ENCODE data around the gene TTC39C.
"Not testable (repeated sequence)": the region's sequence is repeated elsewhere in the genome, so short reads cannot be mapped to it uniquely, and the experiment has no call there.

TTC39C gene

GRCh38 chr18:24138789-24139616, 124.4 kb downstream of the TTC39C start, which contains the start of gene CABYR:
Gene CABYR, plus strand, starts transcription at chr18:24139062. Its CDS starts 4,053 bp downstream, at chr18:24143115.
- DNase-seq: peak; percentile 41

GRCh38 chr18:24140697-24141096, 126.1 kb downstream of the TTC39C start:
- no peak for DNase-seq

GRCh38 chr18:24142376-24142775, 127.8 kb downstream of the TTC39C start:
- DNase-seq: no peak

GRCh38 chr18:24149591-24149990, 135.0 kb downstream of the TTC39C start:
- DNase-seq: not testable (repeated sequence)

GRCh38 chr18:24153397-24153796, 138.8 kb downstream of the TTC39C start:
- DNase-seq: no peak

- no peak for DNase-seq
Observed at GRCh38 chr18:24157855-24158254, 143.3 kb downstream of the TTC39C start.

GRCh38 chr18:24160086-24160485, 145.5 kb downstream of the TTC39C start:
- no peak for DNase-seq

GRCh38 chr18:24161304-24161703, 146.8 kb downstream of the TTC39C start:
- no peak for DNase-seq

GRCh38 chr18:24168496-24168895, 153.9 kb downstream of the TTC39C start:
- no peak for DNase-seq

GRCh38 chr18:24170360-24170759, 155.8 kb downstream of the TTC39C start:
- no peak for DNase-seq

- DNase-seq: no peak
Observed at GRCh38 chr18:24173997-24174396, 159.4 kb downstream of the TTC39C start.

GRCh38 chr18:24176727-24177416, 162.3 kb downstream of the TTC39C start:
- no peak for DNase-seq

GRCh38 chr18:24177499-24178133, 163.1 kb downstream of the TTC39C start:
- DNase-seq: no peak

GRCh38 chr18:24180048-24180447, 165.5 kb downstream of the TTC39C start:
- no peak for DNase-seq

GRCh38 chr18:24181806-24182205, 167.3 kb downstream of the TTC39C start:
- no peak for DNase-seq

All from NCI-H2029 (cell line).